WTC11 (cell line): ENCODE data around the gene NDUFB10.

Source experiments
- CBFB ChIP-seq: sonication (generic); formaldehyde crosslinking; IDR thresholded peaks from 2 replicates; pipeline ENCODE4 v1.8.1; 2022; ENCODE audit warnings: mild to moderate bottlenecking, low read depth, missing genetic modification reagents
- CREB1 ChIP-seq: sonication (generic); formaldehyde crosslinking; IDR thresholded peaks from 2 replicates; pipeline ENCODE4 v1.8.0; 2023; ENCODE audit warnings: mild to moderate bottlenecking, missing genetic modification reagents
- CTCF ChIP-seq: fragments of 200-600 bp; IDR thresholded peaks from 2 replicates; pipeline ENCODE4 v1.8.0; 2022; ENCODE audit warnings: antibody characterized with exemption
- GABPB1 ChIP-seq: sonication (generic); formaldehyde crosslinking; IDR thresholded peaks from 2 replicates; pipeline ENCODE4 v1.8.1; 2023; ENCODE audit warnings: mild to moderate bottlenecking, missing genetic modification reagents
- MYBL2 ChIP-seq: sonication (generic); formaldehyde crosslinking; IDR thresholded peaks from 2 replicates; pipeline ENCODE4 v1.8.1; 2023; ENCODE audit warnings: mild to moderate bottlenecking, moderate library complexity, missing genetic modification reagents
- NFATC4 ChIP-seq: fragments of 250-450 bp; sonication (Bioruptor Pico); IDR thresholded peaks from 2 replicates; pipeline ENCODE4 v1.9.0; 2021; ENCODE audit warnings: mild to moderate bottlenecking
- NR3C1 ChIP-seq: sonication (generic); formaldehyde crosslinking; conservative IDR thresholded peaks from 2 replicates; pipeline ENCODE4 v1.8.1; 2023; ENCODE audit warnings: low read depth, mild to moderate bottlenecking, missing genetic modification reagents
- TF ChIP-seq, protein P1 (sequence below): sonication (generic); formaldehyde crosslinking; conservative IDR thresholded peaks from 2 replicates; pipeline ENCODE4 v1.8.1; 2022; ENCODE audit warnings: mild to moderate bottlenecking, missing genetic modification reagents

DNA sequence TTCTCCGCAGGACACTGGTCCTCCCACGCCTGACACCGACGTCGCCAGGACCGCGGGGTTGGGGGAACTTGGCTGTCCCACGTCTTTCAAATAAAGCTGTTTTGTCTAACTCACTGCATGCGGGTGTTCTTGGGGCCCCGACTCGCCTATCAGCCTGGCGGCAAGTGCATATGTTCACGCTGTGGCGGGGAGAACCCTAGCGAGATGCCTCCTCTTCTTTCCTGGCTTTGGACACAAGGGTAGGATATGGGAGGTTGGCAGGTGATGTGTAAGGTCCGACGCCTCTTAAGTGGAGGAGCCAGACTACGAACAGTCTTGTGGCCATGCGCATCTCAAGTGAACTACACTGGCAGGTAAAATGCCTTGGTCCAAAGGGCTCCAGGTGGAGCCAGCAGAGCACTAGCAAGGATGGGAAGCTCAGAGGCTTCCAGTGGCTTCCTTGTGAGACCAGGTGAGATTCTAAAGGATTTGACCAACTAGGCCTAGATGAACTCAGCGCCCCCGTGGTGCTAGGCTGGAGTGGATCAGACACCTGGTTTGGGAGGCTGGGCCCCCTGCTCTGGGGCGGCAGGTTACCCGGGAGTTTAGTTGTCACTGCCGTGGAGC lies 6.2 kb downstream of the NDUFB10 start:
- no peak for TF ChIP-seq CTCF
- no peak for TF ChIP-seq GABPB1 (CRISPR knock-in tag)
- no peak for TF ChIP-seq MYBL2 (CRISPR knock-in tag)
- TF ChIP-seq NFATC4: no peak
- TF ChIP-seq, protein P1, sequence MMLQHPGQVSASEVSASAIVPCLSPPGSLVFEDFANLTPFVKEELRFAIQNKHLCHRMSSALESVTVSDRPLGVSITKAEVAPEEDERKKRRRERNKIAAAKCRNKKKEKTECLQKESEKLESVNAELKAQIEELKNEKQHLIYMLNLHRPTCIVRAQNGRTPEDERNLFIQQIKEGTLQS (CRISPR knock-in tag): no peak
- no peak for TF ChIP-seq CBFB (CRISPR knock-in tag)
- no peak for TF ChIP-seq NR3C1
- no peak for TF ChIP-seq CREB1
